ENCODE measurements around the gene HENMT1.

GRCh38 chr1:108601708-108602410 lies 59.0 kb downstream of the HENMT1 start:
- TF ChIP-seq EZH2 (IDR thresholded peaks at IDR 0.05; ENCODE audit: insufficient read depth, poor library complexity, severe bottlenecking) (no peak), EZH2phosphoT487 (IDR thresholded peaks at IDR 0.05; ENCODE audit: insufficient read depth, low read depth) (no peak)

All from GM23248 (cell line).